Body of pancreas (tissue), 4 donors: ENCODE results near the gene HRK. TPM values are rescaled to one million over a fixed set of nuclear protein-coding genes. Genes with fewer than 3 reads are reported as not detected.

Experiments
- ATAC-seq: fragments of 150-250 bp; one replicate; pipeline ENCODE4 v1.9.1; 2016
- DNase-seq, 4 donors: peaks; one replicate each; pipeline ENCODE4 v3.0.0-alpha.2; 2019
- H3K27ac ChIP-seq, 4 donors: fragments of 200-600 bp; sonication (generic); 1 replicate in 3 of 4; 2 replicates in 1 of 4; pipeline versions ENCODE4 v1.5.1 to v1.6.1; 2016 to 2019; ENCODE audit warnings: mild to moderate bottlenecking in 1 of 4, mixed read lengths in 1 of 4, moderate library complexity in 1 of 4
- H3K27me3 ChIP-seq, 2 donors: fragments of 200-600 bp; sonication (generic); one replicate each; pipeline ENCODE4 v1.6.0; 2016; ENCODE audit warnings: mild to moderate bottlenecking in 1 of 2
- H3K36me3 ChIP-seq, 2 donors: fragments of 200-600 bp; sonication (generic); replicated peaks in 1 of 2; 2 replicates each; pipeline ENCODE4 v1.5.1; 2016; ENCODE audit warnings: low read depth in 2 of 2; ENCODE audit not compliant: insufficient read depth in 1 of 2
- H3K4me1 ChIP-seq: fragments of 200-600 bp; sonication (generic); one replicate; pipeline ENCODE4 v1.6.0; 2016
- H3K4me3 ChIP-seq, 2 donors: fragments of 200-600 bp; sonication (generic); 1 replicate in 1 of 2; 2 replicates in 1 of 2; pipeline ENCODE4 v1.5.1; 2016 to 2019
- H3K9me3 ChIP-seq, 3 donors: fragments of 200-600 bp; sonication (generic); 1 replicate in 2 of 3; 2 replicates in 1 of 3; pipeline ENCODE4 v1.5.1; 2016
- POLR2A ChIP-seq, 3 donors: fragments of 450-650 bp; IDR thresholded peaks; one replicate each; pipeline ENCODE4 v1.6.1; 2016; ENCODE audit warnings: antibody characterized with exemption in 3 of 3, mild to moderate bottlenecking in 2 of 3
- WGBS, 2 donors: methylation state at CpG; one replicate each; pipeline ENCODE4 v1.1.5; 2017; 5-methylcytosine and 5-hydroxymethylcytosine counted together
- intact Hi-C: fragments of 100-400 bp; cut with DNase I; formaldehyde crosslinking; loops from one replicate; pipeline ENCODE4 v1.15.1; 2023
- total RNA-seq, 2 donors: library from RNA; depleted of rRNA; stranded (reverse); fragments of >200 nt; gene quantifications; one replicate each; pipeline ENCODE4 v1.1.0, GENCODE V29; 2016
- TF ChIP-seq, protein P1 (sequence below), 7 experiments: fragments of 450-650 bp in 4 of 7; fragments of 200-600 bp in 3 of 7; sonication (generic) in 3 of 7; IDR thresholded peaks; one replicate each; pipeline ENCODE4 v1.5.1; 2016 to 2019; ENCODE audit warnings: antibody characterized with exemption in 7 of 7

The HRK gene
- total RNA-seq, 2 donors from 2014 or later, result not detected

- no peak overlapping the region for H3K27ac ChIP-seq
- TF ChIP-seq POLR2A (IDR thresholded peaks at IDR 0.05), result no peak
- TF ChIP-seq, protein P1, sequence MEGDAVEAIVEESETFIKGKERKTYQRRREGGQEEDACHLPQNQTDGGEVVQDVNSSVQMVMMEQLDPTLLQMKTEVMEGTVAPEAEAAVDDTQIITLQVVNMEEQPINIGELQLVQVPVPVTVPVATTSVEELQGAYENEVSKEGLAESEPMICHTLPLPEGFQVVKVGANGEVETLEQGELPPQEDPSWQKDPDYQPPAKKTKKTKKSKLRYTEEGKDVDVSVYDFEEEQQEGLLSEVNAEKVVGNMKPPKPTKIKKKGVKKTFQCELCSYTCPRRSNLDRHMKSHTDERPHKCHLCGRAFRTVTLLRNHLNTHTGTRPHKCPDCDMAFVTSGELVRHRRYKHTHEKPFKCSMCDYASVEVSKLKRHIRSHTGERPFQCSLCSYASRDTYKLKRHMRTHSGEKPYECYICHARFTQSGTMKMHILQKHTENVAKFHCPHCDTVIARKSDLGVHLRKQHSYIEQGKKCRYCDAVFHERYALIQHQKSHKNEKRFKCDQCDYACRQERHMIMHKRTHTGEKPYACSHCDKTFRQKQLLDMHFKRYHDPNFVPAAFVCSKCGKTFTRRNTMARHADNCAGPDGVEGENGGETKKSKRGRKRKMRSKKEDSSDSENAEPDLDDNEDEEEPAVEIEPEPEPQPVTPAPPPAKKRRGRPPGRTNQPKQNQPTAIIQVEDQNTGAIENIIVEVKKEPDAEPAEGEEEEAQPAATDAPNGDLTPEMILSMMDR (IDR thresholded peaks at IDR 0.05), result no peak
- no peaks in the 10 kb centered on the region for H3K9me3 ChIP-seq
- no peaks in the 10 kb centered on the region for H3K27me3 ChIP-seq
- no peaks in the 10 kb centered on the region for H3K36me3 ChIP-seq
- ATAC-seq (no peak), DNase-seq (no peak)
- no peaks in the 10 kb centered on the region for H3K4me1 ChIP-seq
- WGBS, 2 donors, result 48 to 71% methylated on average over 2 to 3 of the region's 3 CpGs
- intact Hi-C loops, result no loop called here
- H3K4me3 ChIP-seq, result no peak overlapping the region
These were observed 17.4 kb upstream of the HRK start for GRCh38 chr12:116898669-116899068.

GRCh38 chr12:116897476-116897875 lies 16.2 kb upstream of the HRK start:
- H3K27ac ChIP-seq, result no peak overlapping the region
- H3K9me3 ChIP-seq, result no peaks in the 10 kb centered on the region
- H3K4me3 ChIP-seq, result no peak overlapping the region
- H3K36me3 ChIP-seq, result no peaks in the 10 kb centered on the region
- 49 to 68% methylated on average over 4 of the region's 4 CpGs for WGBS, 2 donors
- DNase-seq (no peak), ATAC-seq (no peak)
- TF ChIP-seq POLR2A (IDR thresholded peaks at IDR 0.05), result no peak
- TF ChIP-seq, protein P1 (IDR thresholded peaks at IDR 0.05), result no peak
- H3K4me1 ChIP-seq, result no peaks in the 10 kb centered on the region
- no peaks in the 10 kb centered on the region for H3K27me3 ChIP-seq
- intact Hi-C loops, result no loop called here

DNA sequence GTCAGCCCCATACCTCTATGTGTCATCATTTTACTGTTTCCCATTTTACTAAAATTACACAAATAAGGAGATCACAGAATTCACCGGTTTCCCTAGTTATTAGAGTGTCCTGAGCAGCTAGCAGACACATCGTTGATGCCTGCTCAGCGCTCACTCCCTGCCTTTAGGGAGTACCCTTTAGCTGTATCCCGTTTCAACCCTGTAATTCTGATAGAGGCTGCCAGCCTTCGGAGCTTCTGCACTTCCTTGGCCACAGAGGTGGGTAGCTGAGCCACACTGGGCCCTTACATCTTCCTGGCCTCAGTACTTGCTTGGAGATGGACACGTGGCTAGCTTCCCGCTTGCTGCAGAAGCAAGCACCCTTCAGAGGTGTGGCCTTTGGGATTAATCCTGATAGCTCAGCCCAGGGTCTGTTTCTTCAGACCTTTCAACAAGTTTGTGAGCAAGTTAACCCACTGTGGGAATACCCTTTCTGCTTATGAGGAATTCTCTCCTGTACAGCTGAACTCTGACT lies 15.2 kb upstream of the HRK start:
- 52 to 53% methylated on average over 6 to 7 of the region's 7 CpGs for whole genome bisulfite sequencing, 2 donors
- TF ChIP-seq, protein P1 (IDR thresholded peaks at IDR 0.05), result no peak
- TF ChIP-seq POLR2A (IDR thresholded peaks at IDR 0.05), result no peak
- intact Hi-C loops, result no loop called here
- no peak for DNase-seq
- Histone ChIP-seq H3K27ac (no peak overlapping the region), H3K4me1 (no peaks in the 10 kb centered on the region), H3K4me3 (no peak overlapping the region), H3K9me3 (no peaks in the 10 kb centered on the region), H3K36me3 (no peaks in the 10 kb centered on the region), H3K27me3 (no peaks in the 10 kb centered on the region)
- ATAC-seq, result no peak

- 68 to 78% methylated on average over 3 of the region's 3 CpGs for WGBS, 2 donors
- Histone ChIP-seq H3K4me3 (no peak overlapping the region), H3K9me3 (no peaks in the 10 kb centered on the region), H3K4me1 (no peaks in the 10 kb centered on the region), H3K27me3 (no peaks in the 10 kb centered on the region), H3K36me3 (no peaks in the 10 kb centered on the region), H3K27ac (no peak overlapping the region)
- no peak for TF ChIP-seq POLR2A (IDR thresholded peaks at IDR 0.05)
- TF ChIP-seq, protein P1 (IDR thresholded peaks at IDR 0.05), result no peak
- DNase-seq, result no peak
- intact Hi-C loops, result no loop called here
- no peak for ATAC-seq
These were observed 13.7 kb upstream of the HRK start for GRCh38 chr12:116894913-116895312.

GRCh38 chr12:116892349-116893140 lies 11.3 kb upstream of the HRK start:
- no peak for ATAC-seq
- Histone ChIP-seq H3K36me3 (no peaks in the 10 kb centered on the region), H3K9me3 (no peaks in the 10 kb centered on the region), H3K27me3 (no peaks in the 10 kb centered on the region), H3K4me1 (no peaks in the 10 kb centered on the region), H3K27ac (no peak overlapping the region), H3K4me3 (no peak overlapping the region)
- TF ChIP-seq, protein P1 (IDR thresholded peaks at IDR 0.05), result no peak
- TF ChIP-seq POLR2A (IDR thresholded peaks at IDR 0.05), result no peak
- intact Hi-C loops, result no loop called here
- 69 to 76% methylated on average over 12 of the region's 12 CpGs for WGBS, 2 donors
- no peak for DNase-seq
